ENCODE data around the gene PCDHGA2. TPM values are rescaled to one million over a fixed set of nuclear protein-coding genes. Genes with fewer than 3 reads are reported as not detected.

PCDHGA2 gene
- total RNA-seq, 4 donors from 2014 or later, result 3.2 to 11.6 (median 9.3) TPM

DNA sequence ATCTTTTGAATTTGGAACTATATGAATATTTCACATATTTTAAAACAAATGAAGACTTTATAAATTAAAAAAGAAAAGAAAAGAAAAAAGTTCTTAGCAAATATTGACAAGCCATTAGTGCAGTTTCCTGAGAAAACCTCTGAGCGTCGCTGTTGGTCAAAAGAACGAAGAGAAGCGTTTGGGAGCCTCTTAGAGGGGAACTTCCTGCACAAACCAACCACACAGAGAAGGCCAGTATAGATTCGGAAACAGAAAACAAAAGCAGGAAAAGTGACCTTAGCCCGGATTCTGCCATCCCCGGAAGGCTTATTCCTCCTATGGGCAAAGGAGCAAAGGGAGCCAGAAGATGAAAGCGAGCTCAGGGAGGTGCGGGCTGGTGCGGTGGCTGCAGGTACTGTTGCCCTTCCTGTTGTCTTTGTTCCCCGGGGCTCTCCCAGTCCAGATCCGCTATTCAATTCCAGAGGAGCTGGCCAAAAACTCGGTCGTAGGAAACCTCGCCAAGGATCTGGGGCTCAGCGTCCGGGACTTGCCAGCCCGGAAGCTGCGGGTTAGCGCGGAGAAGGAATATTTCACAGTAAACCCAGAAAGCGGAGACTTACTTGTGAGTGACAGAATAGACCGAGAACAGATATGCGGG is 21.3 kb downstream of the PCDHGA2 start, which contains the start of gene PCDHGB2:
PCDHGB2 (plus strand) TSS at position 205 of the 637 bp plus-strand sequence; CDS start at position 347, 142 bp downstream.
- intact Hi-C loops (cut with DNase I; ENCODE audit: low total_unique reads), result no loop called here
- no peak for TF ChIP-seq POLR2A (IDR thresholded peaks at IDR 0.05)
- TF ChIP-seq, protein P1, sequence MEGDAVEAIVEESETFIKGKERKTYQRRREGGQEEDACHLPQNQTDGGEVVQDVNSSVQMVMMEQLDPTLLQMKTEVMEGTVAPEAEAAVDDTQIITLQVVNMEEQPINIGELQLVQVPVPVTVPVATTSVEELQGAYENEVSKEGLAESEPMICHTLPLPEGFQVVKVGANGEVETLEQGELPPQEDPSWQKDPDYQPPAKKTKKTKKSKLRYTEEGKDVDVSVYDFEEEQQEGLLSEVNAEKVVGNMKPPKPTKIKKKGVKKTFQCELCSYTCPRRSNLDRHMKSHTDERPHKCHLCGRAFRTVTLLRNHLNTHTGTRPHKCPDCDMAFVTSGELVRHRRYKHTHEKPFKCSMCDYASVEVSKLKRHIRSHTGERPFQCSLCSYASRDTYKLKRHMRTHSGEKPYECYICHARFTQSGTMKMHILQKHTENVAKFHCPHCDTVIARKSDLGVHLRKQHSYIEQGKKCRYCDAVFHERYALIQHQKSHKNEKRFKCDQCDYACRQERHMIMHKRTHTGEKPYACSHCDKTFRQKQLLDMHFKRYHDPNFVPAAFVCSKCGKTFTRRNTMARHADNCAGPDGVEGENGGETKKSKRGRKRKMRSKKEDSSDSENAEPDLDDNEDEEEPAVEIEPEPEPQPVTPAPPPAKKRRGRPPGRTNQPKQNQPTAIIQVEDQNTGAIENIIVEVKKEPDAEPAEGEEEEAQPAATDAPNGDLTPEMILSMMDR (IDR thresholded peaks at IDR 0.05), result peak in 1 of 4 experiments; percentile 17
- Histone ChIP-seq H3K36me3 (no peaks in the 10 kb centered on the region), H3K4me1 (no peaks in the 10 kb centered on the region), H3K4me3 (peak within 1 kb of the TSS in 1 of 2 donors; percentile 1), H3K27ac (no peak within 1 kb of the TSS), H3K27me3 (no peaks in the 10 kb centered on the region), H3K9me3 (peaks cover 0 to 88% of the 10 kb centered on the region in 2 donors)
- DNase-seq, result no peak

DNA sequence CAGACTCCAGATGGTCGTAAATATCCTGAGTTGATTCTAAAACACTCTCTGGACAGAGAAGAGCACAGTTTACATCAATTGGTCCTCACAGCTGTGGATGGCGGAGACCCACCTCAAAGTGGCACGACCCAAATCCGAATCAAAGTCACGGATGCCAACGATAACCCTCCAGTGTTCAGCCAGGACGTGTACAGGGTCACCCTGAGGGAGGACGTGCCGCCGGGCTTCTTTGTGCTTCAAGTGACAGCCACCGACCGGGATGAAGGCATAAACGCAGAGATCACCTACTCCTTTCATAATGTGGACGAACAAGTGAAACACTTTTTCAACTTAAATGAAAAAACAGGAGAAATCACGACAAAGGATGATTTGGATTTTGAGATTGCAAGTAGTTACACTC is 22.1 kb downstream of the PCDHGA2 start:
- no peak for TF ChIP-seq POLR2A (IDR thresholded peaks at IDR 0.05)
- TF ChIP-seq, protein P1 (IDR thresholded peaks at IDR 0.05), result no peak
- intact Hi-C loops (cut with DNase I; ENCODE audit: low total_unique reads), result no loop called here
- H3K9me3 ChIP-seq, result peaks cover 0 to 89% of the 10 kb centered on the region in 2 donors
- no peak overlapping the region for H3K27ac ChIP-seq
- no peaks in the 10 kb centered on the region for H3K36me3 ChIP-seq
- H3K4me3 ChIP-seq, result no peak overlapping the region
- no peaks in the 10 kb centered on the region for H3K27me3 ChIP-seq
- DNase-seq, result no peak
- H3K4me1 ChIP-seq, result no peaks in the 10 kb centered on the region

DNA sequence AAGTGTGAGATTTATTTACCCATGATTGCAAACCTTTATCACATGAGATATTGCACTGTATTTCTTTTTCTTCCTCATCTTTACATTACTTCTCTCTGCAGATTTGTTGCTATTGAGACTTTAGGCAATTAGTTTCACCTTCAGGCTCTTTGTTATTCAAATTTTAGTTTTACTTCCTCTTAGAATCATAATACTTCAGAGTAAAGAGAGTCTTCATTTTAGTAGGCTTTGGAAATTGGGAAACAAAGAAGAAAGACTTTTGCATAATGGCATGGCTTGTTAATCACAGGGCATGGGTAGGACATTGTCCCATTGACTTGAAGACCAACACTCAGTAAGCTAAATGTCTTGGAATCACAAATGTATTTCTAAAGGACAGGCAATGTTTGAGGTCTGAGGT is 24.2 kb downstream of the PCDHGA2 start:
- no peaks in the 10 kb centered on the region for H3K4me1 ChIP-seq
- H3K27me3 ChIP-seq, result no peaks in the 10 kb centered on the region
- H3K36me3 ChIP-seq, result no peaks in the 10 kb centered on the region
- no peak for TF ChIP-seq POLR2A (IDR thresholded peaks at IDR 0.05)
- TF ChIP-seq, protein P1 (IDR thresholded peaks at IDR 0.05), result no peak
- peaks cover 0 to 93% of the 10 kb centered on the region in 2 donors for H3K9me3 ChIP-seq
- intact Hi-C loops (cut with DNase I; ENCODE audit: low total_unique reads), result no loop called here
- no peak overlapping the region for H3K4me3 ChIP-seq
- DNase-seq, result no peak
- no peak overlapping the region for H3K27ac ChIP-seq

DNA sequence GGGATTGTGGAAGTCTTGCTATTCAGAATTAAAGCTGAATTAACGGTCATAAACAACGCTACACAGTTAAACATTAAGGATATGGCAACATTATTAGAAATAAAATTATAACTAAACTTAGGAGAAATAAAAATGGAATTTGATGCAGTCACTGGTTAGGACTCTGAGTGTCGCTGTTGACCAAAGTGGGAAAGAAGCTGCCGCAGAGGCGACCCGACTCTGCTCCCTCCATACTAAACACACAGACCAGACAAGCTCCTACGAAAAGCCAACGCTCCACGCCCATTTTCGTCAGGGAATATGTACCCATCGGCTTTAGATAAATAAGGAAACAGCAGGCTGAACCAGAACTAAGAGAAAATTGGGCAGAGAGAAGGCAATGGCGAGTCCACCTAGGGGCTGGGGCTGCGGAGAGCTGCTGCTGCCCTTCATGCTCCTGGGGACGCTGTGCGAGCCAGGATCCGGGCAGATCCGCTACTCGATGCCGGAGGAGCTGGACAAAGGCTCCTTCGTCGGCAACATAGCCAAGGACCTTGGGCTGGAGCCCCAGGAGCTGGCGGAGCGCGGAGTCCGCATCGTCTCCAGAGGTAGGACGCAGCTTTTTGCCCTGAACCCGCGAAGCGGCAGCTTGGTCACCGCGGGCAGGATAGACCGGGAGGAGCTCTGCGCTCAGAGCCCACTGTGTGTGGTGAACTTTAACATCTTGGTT is 25.5 kb downstream of the PCDHGA2 start, which contains the start of gene PCDHGA5:
PCDHGA5 (plus strand) TSS at position 211 of the 709 bp plus-strand sequence; CDS start at position 380, 169 bp downstream.
- intact Hi-C loops (cut with DNase I; ENCODE audit: low total_unique reads), result no loop called here

More for the DNA sequence above, 25.5 kb downstream of the PCDHGA2 start, which contains the start of gene PCDHGA5:
- no peak for DNase-seq
- Histone ChIP-seq H3K9me3 (peaks cover 0 to 89% of the 10 kb centered on the region in 2 donors), H3K27ac (no peak within 1 kb of the TSS), H3K27me3 (no peaks in the 10 kb centered on the region), H3K4me1 (no peaks in the 10 kb centered on the region), H3K4me3 (no peak within 1 kb of the TSS), H3K36me3 (no peaks in the 10 kb centered on the region)
- no peak for TF ChIP-seq POLR2A (IDR thresholded peaks at IDR 0.05)
- TF ChIP-seq, protein P1 (IDR thresholded peaks at IDR 0.05), result no peak

Measured in uterus (tissue), 4 donors.